Kidney (tissue), 14 donors: ENCODE measurements around the gene NCOA1. TPM values are rescaled to one million over a fixed set of nuclear protein-coding genes. Genes with fewer than 3 reads are reported as not detected.

ENCODE experiments used
- DNase-seq, 5 donors: peaks; one replicate each; pipeline ENCODE4 v3.0.0-alpha.2; 2013 to 2020
- FAIRE-seq: peaks from 2 replicates; lab custom pipeline; 2012; peaks lifted over from hg19 to GRCh38; lab: Jason Lieb, UNC
- H3K27ac ChIP-seq, 2 donors: one replicate each; pipeline ENCODE4 v1.7.0; 2013; ENCODE audit warnings: low read depth in 2 of 2, low read length in 2 of 2, inconsistent platforms in 1 of 2
- H3K27me3 ChIP-seq: one replicate; pipeline ENCODE4 v1.7.1; 2013; ENCODE audit warnings: low read length, inconsistent platforms; ENCODE audit not compliant: control insufficient read depth, insufficient read depth
- H3K36me3 ChIP-seq, 3 donors: one replicate each; pipeline versions ENCODE4 v1.7.0 to v1.7.1; 2013; ENCODE audit warnings: low read length in 3 of 3, control low read depth in 1 of 3, inconsistent platforms in 1 of 3; ENCODE audit not compliant: insufficient read depth in 3 of 3, control insufficient read depth in 2 of 3
- H3K4me1 ChIP-seq, 3 donors: one replicate each; pipeline versions ENCODE4 v1.7.0 to v1.7.1; 2013; ENCODE audit warnings: low read length in 3 of 3, inconsistent platforms in 1 of 3, low read depth in 1 of 3; ENCODE audit not compliant: control insufficient read depth in 2 of 3, insufficient read depth in 2 of 3
- H3K4me3 ChIP-seq, 3 donors: one replicate each; pipeline versions ENCODE4 v1.7.0 to v1.8.1; 2013; ENCODE audit warnings: low read length in 3 of 3, control low read depth in 1 of 3, inconsistent platforms in 1 of 3
- H3K9ac ChIP-seq, 3 donors: one replicate each; pipeline versions ENCODE4 v1.7.0 to v1.7.1; 2013; ENCODE audit warnings: low read length in 3 of 3, control low read depth in 1 of 3, inconsistent platforms in 1 of 3
- H3K9me3 ChIP-seq, 3 donors: one replicate each; pipeline versions ENCODE4 v1.7.0 to v1.7.1; 2013; ENCODE audit warnings: low read length in 3 of 3, control low read depth in 1 of 3, inconsistent platforms in 1 of 3; ENCODE audit not compliant: control insufficient read depth in 2 of 3, insufficient read depth in 1 of 3
- CTCF ChIP-seq: IDR thresholded peaks from 3 replicates; pipeline ENCODE4 v1.5.1; 2012; ENCODE audit warnings: mild to moderate bottlenecking, moderate library complexity, borderline replicate concordance; ENCODE audit not compliant: insufficient read depth; ENCODE audit errors: extremely low read depth
- intact Hi-C: fragments of 100-400 bp; cut with DNase I; formaldehyde crosslinking; loops from one replicate; pipeline ENCODE4 v1.11.1; 2022
- polyA plus RNA-seq: library from polyadenylated mRNA; stranded (reverse); fragments of 350-450 nt; fragmentation: Illumina TruSeq; extraction: RNeasy Lipid Tissue Mini Kit (QIAGEN cat#74804); gene quantifications from one replicate; pipeline ENCODE4 v1.2.3, GENCODE V29; 2014; ENCODE audit warnings: low read depth, low replicate concordance; ENCODE audit not compliant: insufficient read depth
- total RNA-seq: library from RNA; stranded (reverse); fragmentation: NEBNext Ultra II Directional; extraction: Animal tissue kit (Norgen Biotek cat#: 25700); gene quantifications from one replicate; pipeline ENCODE4 v1.2.1, GENCODE V29; 2021
- donor health status: control.
- donor health status: control.
- donor health status: control.
- donor health status: control.
- donor health status: control.
- donor health status: DM: yes; HTN: yes; CAD: no.
- donor health status: Normal renal cell carcinoma (clear cell type).

NCOA1 gene
- total and polyA plus RNA-seq, 2 donors from 2014 or later = 11.6 to 41.5 TPM

- intact Hi-C loops = no loop called here
- H3K9ac ChIP-seq = no peak overlapping the region
- no peaks in the 10 kb centered on the region for H3K27me3 ChIP-seq
- no peak for TF ChIP-seq CTCF
- peaks cover 0 to 4% (median 0%) of the 10 kb centered on the region in 3 donors for H3K4me1 ChIP-seq
- no peak overlapping the region for H3K4me3 ChIP-seq
- H3K27ac ChIP-seq = no peak overlapping the region
- DNase-seq (no peak), FAIRE-seq (no peak)
- no peaks in the 10 kb centered on the region for H3K9me3 ChIP-seq
- H3K36me3 ChIP-seq = no peaks in the 10 kb centered on the region
Measured at GRCh38 chr2:24620936-24621335, 129.9 kb downstream of the NCOA1 start.

- H3K36me3 ChIP-seq = no peaks in the 10 kb centered on the region
- TF ChIP-seq CTCF = no peak
- peaks cover 0 to 4% (median 0%) of the 10 kb centered on the region in 3 donors for H3K4me1 ChIP-seq
- intact Hi-C loops = no loop called here
- no peak overlapping the region for H3K9ac ChIP-seq
- no peaks in the 10 kb centered on the region for H3K9me3 ChIP-seq
- H3K27me3 ChIP-seq = no peaks in the 10 kb centered on the region
- no peak overlapping the region for H3K4me3 ChIP-seq
- no peak for DNase-seq
- H3K27ac ChIP-seq = no peak overlapping the region
- FAIRE-seq = no peak
Measured at GRCh38 chr2:24621779-24622538, 130.9 kb downstream of the NCOA1 start.

GRCh38 chr2:24623535-24623934, 132.5 kb downstream of the NCOA1 start:
- intact Hi-C loops = no loop called here
- Histone ChIP-seq H3K9ac (no peak overlapping the region), H3K9me3 (no peaks in the 10 kb centered on the region), H3K27me3 (no peaks in the 10 kb centered on the region), H3K4me3 (no peak overlapping the region), H3K36me3 (no peaks in the 10 kb centered on the region), H3K4me1 (no peaks in the 10 kb centered on the region), H3K27ac (no peak overlapping the region)
- no peak for FAIRE-seq
- DNase-seq = no peak
- no peak for TF ChIP-seq CTCF

- intact Hi-C loops = no loop called here
- no peaks in the 10 kb centered on the region for H3K9me3 ChIP-seq
- H3K4me3 ChIP-seq = no peak overlapping the region
- no peak overlapping the region for H3K9ac ChIP-seq
- no peak for FAIRE-seq
- no peak for DNase-seq
- H3K4me1 ChIP-seq = no peaks in the 10 kb centered on the region
- TF ChIP-seq CTCF = no peak
- H3K27me3 ChIP-seq = no peaks in the 10 kb centered on the region
- H3K27ac ChIP-seq = no peak overlapping the region
- no peaks in the 10 kb centered on the region for H3K36me3 ChIP-seq
Measured at GRCh38 chr2:24625728-24626127, 134.7 kb downstream of the NCOA1 start.
